Activated CD4-positive, CD25-positive, alpha-beta regulatory T cell (primary cell): ENCODE data around the gene SLBP.

Experiments used
- DNase-seq, 4 experiments: peaks; one replicate each; lab custom pipeline; 2025; lab: John Stamatoyannopoulos, UW

Gene SLBP

GRCh38 chr4:1653776-1654175 lies 58.3 kb downstream of the SLBP start:
- DNase-seq, result no peak

- DNase-seq, result no peak
These were observed 60.0 kb downstream of the SLBP start for GRCh38 chr4:1652088-1652487.

- DNase-seq, result no peak
These were observed 60.5 kb downstream of the SLBP start for GRCh38 chr4:1651609-1652008.

GRCh38 chr4:1648962-1649361 lies 63.2 kb downstream of the SLBP start:
- no peak for DNase-seq

DNA sequence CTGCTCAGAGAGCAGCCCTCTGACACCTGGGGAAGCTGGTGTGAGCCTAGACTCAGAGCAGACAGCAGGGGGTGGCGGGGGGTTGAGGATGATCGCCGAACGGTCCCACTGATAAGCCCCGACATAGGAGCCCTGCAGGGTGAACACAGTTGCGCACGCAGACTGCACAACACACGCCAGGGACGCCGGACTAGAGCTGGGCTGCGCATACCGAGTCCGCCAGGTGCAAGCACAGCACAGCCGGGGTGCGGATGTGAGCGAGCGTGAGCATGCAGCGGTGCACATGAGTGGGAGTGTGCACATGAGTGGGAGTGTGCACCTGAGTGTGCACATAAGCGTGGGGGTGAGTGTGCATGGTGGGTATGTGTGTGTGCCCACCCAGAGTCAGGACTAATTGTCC lies 64.7 kb downstream of the SLBP start:
- no peak for DNase-seq

DNA sequence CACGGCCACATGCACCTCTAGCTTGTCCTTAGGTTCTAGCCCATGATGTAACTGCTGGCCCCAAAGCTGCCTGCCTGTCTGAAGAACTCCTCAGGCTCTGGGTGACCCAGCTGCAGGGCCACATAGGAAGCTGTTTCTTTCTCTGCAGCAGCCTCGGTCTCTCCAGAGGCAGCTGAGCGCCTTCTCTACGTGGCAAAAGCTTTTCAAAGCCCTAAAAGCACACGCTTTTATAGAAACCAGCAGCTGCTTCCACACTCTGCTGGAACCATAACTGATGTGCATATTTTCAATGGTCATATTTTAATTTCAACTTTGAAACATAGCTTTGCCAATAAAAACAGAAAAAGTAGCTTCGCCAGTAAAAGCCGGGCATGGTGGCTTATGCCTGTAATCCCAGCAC lies 65.4 kb downstream of the SLBP start:
- no peak for DNase-seq

DNA sequence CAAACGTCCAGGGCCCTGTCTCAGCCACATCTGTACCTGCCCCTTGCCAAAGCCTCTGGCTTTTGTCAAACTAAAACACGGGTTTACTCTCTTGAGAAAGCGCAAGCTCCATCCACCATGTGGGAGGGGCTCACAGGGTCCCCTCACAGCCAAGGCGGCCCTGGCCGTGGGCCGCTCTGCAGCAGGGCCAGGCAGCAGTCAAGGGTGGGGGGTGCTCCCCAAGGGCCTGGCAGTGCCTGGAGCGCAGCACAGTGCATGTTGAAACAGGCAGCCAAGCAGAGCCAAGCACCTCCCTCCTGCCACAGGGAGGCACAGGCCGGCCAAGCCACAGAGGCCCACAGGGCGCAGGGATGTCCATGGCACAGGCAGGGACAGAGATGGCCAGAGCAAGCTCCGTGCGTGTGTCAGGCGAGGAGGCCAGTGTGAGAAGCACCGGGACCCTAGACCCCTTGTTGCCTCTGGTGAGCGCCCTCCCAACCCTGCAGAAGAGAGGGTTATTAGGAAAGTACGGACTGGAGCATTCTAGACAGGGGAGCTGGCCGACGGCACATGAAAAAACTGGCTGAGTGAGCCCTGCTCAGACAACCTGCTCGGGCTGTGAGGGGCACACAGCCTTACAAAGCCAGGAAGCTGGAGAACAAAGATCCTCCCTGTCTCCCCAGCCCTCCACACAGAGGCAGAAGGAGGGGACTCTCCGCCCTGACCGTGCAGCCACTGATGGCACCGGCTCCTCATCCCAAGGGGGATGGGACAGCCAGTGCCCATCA lies 67.0 kb downstream of the SLBP start:
- DNase-seq, result no peak

- no peak for DNase-seq
These were observed 68.0 kb downstream of the SLBP start for GRCh38 chr4:1643971-1644735.
